22Rv1 (cell line): ENCODE measurements around the gene SAMSN1.

Experiments
- CTCF ChIP-seq: fragments of 450-650 bp; IDR thresholded peaks from 2 replicates; pipeline ENCODE4 v1.5.1; 2017; ENCODE audit warnings: mild to moderate bottlenecking
- ZFX ChIP-seq: fragments of 450-650 bp; IDR thresholded peaks from 2 replicates; pipeline ENCODE4 v1.6.1; 2017; ENCODE audit warnings: antibody characterized with exemption, borderline replicate concordance

GRCh38 chr21:14569868-14570267, 23.8 kb upstream of the SAMSN1 start:
- TF ChIP-seq CTCF = no peak
- no peak for TF ChIP-seq ZFX
